Stimulated activated CD8-positive, alpha-beta memory T cell treated with anti-CD3 and anti-CD28 coated beads, Interleukin-7, amount 100 ng/mL, for 24 hours (primary cell): Measurements from ENCODE around the gene APOBEC3B.
A peak's percentile ranks its signal among the peaks of the same experiment; 100 is the strongest.
"Not testable (repeated sequence)": the region's sequence is repeated elsewhere in the genome, so short reads cannot be mapped to it uniquely, and the experiment has no call there.

Source experiments
- DNase-seq: peaks from one replicate; pipeline ENCODE4 v3.0.0-alpha.2; 2020; ENCODE audit warnings: low read depth

Gene APOBEC3B

DNA sequence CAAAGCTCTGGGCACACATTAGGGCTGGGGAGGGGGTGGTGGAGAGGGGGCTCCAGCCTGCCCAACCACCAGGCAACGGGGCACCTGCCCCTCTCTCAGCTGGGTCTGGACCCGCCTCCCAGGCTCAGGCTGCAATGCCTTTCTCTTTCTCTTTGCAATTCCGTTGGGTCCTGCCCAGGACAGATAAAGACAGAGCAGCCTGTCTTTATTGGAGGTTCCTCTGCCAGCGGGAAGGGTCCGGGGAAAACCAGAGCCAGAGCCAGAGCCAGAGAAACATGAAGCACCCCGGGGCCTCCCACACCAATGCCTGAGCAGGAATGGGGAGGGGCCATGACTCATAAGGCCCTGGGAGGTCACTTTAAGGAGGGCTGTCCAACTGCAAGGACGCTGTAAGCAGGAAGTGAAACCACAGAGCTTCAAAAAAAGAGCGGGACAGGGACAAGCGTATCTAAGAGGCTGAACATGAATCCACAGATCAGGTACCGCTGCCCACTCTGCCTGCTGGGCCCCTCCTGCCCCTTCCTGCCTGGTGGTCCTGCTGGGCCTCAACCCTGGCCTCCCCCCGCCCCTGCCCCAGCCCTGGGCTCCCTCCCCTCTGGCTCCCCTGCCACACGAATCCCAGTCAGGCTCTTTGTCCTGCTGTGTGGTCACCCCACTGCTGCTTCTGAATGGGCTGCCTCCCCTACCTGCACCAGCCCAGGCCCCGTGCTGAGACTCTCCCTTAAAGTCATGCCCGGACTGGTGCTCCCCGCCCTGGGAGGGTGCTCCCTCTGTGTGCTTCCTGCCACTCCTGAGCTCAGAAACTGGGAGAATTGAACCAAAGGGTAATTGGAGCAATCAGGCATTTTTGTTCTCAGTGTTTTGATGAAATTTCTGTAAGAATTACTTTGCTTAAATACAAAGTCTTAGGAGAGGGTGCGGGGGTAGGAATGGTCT lies at the start of gene APOBEC3B:
Gene APOBEC3B, plus strand, starts transcription at position 356 of the 936 bp plus-strand sequence. Its CDS starts 107 bp downstream, at position 463.
- DNase-seq = peak; percentile 44

DNA sequence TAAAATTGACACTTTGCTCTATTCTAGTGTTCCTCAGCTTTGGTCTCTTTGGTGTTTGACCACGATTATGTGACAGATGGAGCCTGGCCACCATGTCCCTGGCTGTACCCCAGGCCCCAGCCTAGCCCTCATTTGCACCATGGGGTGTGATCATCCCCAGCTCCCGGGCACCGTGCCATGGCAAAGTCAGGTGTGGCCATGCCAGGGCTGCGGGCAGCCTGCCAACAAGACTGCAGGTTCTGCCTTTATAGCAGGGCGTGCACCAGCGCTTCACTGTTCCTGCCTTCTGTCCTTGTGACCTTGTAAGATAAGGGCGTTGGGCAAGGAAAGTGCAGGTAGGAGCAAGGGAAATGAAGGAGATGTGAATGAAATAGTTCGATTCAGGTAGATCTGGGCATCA lies 47.1 kb upstream of the APOBEC3B start:
- no peak for DNase-seq

DNA sequence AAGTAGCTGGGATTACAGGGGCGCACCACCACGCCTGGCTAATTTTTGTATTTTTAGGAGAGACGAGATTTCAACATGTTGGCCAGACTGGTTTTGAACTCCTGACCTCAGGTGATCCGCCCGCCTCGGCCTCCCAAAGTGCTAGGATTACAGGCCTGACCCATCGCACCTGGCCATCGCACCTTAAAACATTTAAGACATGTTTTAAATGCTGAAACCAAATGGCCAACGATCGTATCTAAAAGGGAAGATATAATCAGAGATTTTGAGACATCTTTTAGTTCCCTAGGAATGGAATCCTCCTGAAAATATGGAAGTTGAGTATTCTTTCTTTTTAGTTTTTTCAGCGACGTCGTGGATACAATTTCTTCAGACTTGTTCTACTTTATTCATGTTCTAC lies 46.5 kb upstream of the APOBEC3B start:
- no peak for DNase-seq

DNA sequence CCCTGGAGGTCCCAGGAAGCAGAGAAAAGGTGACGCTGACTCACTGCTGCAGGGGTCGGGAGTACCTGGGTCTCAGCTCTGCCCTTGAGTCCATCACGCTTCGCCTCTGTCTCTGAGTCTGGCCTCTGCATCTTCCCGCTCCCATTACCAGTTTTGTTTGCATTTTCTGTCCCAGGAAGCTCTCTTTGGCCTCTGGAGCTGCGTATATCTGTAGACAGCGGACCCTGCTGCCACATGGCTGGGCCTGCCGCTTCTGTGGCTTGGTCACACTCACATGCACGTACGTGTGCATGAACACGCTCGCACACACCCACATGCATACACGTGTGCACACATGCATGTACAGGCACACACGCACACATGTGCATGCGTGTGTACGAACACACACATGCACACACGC lies 45.6 kb upstream of the APOBEC3B start:
- DNase-seq = no peak

DNA sequence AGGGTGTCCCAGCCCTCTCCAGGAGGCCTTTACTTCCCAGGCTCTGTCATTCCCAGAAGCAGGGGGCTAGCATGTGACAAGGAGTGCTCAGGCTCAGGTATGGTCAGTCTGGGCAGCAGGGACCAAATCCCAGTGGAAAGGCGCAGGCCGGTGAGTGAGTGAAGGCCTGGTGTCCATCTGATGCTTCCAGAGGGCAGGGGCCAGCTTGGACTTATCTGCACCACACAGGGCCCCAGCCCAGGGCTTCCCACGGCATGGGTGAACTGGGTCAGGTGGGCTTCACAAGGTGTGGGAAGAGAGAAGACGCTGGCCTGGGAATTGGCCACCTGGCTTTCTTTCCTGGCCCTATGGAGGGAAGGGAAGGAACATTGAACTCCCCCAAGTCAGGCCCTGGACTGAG lies 45.1 kb upstream of the APOBEC3B start:
- DNase-seq = no peak

DNA sequence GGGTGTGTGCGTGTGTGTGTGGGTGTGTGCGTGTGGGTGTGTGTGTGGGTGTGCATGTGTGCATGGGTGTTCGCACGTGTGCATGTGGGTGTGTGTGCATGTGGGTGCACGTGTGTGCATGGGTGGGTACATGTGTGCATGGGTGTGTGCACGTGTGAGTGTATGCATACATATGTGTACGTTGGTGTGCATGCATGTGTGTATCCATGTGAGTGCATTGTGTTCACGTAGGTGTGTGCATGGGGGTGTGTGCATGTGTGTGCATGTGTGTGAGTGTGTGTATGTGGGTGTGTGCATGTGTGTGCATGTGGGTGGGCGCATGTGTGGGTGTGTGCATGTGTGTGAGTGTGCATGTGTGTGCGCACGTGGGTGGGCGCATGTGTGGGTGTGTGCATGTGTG lies 44.6 kb upstream of the APOBEC3B start:
- DNase-seq = no peak

DNA sequence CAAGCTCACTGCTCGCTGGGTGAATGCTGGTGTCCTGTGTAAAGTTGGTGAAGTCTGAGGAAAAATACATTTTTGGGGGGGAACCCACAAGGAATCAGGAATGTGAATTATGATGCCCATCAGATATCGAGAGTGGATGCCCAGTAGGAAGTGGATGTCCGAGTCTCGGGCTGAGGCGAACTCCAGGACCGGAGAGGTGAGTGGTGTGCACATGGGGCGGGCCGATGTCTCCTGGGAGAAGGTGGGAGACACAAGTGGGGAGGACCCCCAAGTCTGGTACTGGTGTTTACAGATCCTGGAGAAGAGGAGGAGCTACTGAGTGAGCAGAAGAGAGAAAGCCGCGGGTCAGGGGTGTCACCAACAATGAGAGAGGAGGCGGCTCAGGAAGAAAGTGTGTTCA lies 43.9 kb upstream of the APOBEC3B start:
- no peak for DNase-seq

DNA sequence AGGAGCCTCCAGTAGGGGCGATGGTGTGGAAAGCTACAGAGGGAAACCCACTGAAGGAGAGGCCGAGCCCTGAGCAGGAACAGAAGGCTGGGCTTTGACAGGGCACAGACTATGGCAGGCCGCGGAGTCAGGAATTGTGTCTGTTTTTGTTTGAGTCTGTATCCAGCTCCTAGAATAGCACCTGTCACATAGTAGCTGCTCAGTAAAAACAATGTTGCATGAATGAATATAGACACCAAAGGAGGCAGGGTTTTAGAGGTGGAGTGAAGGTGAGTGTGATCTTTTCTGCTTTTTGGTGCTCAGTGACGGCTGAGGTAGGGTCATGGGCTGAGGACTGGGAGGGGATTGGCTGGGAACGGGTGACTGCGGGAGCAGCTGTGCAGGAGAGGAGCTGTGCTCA lies 43.2 kb upstream of the APOBEC3B start:
- no peak for DNase-seq

DNA sequence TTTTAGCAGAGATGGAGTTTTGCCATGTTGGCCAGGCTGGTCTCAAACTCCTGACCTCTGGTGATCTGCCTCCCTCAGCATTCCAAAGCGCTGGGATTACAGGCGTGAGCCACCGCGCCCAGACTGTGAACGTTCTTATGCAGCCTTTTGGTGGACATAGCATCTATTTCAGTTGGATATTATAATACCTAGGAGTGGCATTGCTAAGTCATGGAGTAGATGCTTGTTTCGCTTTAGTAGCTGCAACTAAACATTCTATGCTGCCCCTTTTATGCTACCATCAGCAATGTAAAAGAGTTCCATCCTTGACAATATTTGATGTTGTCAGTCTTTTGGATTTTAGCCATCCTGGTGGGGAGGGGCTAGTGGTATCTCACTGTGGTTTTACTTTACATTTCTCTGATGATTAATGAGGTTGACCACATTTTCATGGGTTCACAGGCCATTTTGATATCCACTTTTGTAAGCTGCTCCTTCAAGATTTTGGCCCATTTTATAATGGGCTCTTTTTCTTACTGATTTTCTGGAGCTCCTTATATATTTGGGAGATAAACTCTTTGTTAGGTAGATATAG lies 41.2 kb upstream of the APOBEC3B start:
- DNase-seq = no peak

DNA sequence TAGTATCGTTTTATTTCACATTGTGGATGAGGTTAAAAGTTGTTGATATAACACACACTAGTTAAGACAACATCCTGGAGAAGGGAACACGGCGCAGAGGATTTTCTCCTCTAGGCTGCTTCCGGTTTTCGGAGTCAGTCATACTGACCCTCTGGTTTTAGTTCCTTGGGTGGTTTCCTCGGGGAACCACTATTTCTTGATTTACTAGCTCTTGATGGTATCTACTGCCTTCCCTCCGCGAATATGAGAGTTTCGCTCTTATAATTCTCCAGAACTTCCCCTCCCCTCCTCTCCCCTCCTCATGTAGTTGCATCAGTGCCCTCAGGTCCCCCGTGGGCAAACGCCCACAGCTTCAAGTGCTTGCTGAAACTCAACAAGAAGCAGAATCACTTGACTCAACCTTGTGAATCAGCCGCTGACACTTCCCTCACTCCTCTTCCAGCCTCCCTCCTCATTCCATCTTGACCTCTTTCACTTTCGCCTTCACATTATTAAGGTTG lies 40.6 kb upstream of the APOBEC3B start:
- DNase-seq = peak; percentile 37

DNA sequence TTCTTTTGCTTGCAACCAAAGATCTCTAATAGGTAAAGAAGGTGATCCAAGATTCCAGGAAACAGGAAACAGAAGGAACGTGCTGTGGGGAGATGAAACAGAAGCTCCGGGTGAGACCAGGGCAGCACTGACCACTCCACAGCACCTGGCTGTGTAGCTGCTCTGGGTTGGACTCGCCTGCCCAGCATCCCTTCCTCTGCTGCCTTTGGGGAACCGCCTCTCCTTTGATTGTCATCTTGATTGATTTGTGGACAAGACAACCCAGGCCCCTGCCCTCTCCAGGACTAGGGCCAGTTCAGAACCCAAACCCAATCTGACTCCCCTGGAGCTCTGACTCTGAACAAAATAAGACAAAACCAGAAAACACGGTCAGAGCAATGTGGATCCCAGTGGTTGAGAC lies 39.4 kb upstream of the APOBEC3B start:
- no peak for DNase-seq

DNA sequence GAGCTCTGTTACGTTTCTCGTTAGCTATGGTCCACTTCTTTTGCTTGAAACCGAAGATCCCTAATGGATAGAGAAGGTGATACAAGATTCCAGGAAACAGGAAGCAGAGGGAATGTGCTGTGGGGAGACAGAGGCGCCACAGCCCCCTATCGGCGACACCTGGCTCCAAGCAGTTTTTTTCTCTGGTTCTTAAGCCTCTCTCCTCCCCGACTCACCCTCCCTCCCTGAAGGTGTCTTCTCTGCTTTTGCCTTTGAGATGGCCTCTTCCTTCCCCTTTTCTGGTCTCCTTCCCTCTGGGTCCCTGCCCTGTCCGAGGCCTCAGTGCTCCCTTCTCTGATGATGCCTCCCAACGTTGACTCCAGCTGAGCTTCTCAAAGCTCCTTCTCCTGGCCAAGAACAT lies 38.9 kb upstream of the APOBEC3B start:
- no peak for DNase-seq

DNA sequence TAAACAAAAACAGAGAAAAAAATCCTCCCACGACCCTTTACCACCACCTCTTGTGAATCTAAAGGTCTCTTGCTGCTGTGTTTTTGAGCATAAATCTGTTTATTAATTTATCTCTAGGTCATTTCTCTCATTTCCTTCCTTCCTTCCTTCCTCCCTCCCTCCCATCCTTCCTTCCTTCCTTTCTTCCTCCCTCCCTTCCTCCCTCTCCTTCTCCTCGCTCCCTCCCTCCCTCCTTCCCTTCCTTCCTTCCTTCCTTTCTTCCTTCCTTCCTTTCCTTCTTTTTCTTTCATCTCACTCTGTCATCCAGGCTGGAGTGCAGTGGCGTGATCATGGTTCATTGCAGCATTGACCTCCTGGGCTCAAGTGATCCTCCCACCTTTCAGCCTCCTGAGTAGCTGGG lies 38.3 kb upstream of the APOBEC3B start:
- no peak for DNase-seq

DNA sequence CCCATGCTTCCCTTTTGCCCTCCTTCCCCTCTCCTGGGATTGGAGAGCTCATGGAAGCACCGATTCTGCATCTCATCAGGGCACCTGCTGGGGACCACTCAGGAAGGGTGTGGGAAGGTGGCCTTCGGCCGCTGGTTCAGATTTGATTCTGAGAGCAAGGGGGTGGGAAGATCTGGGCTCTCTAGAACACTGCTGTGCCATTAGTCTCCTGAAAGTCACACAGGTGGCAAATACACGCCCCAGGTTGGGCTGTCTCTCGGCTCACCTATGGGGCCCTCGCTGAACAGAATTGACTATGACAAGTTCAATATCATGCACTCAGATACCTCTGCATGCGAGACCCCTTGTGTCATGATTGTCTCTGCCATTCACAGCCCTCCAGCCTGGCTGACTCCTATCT lies 37.5 kb upstream of the APOBEC3B start:
- DNase-seq = no peak

DNA sequence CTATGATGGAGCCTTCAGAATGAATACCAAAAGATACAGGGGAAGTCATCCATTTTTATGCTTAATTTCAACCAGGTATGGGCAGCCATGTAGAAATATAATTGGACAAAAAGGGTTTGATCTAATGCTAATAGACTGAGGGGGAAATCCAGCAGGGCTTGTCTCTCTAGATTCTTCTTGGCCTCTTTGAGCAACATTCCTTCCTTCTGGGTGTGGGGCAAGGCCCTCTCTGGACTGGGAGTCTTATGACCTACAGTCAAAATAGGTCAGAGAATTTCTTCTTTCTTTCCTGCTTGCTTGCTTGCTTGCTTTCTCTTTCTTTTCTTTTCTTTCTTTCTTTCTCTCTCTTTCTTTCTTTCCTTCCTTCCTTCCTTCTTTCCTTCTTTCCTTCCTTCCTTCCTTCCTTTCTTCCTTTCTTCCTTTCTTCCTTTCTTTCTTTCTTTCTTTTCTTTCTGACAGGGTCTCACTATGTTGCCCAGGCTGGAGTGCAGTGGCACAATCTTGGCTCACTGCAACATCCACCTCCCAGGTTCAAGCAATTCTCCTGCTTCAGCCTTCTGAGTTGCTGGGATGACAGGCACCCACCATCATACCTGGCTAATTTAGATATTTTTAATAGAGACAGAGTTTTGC lies 36.3 kb upstream of the APOBEC3B start:
- DNase-seq = not testable (repeated sequence)

DNA sequence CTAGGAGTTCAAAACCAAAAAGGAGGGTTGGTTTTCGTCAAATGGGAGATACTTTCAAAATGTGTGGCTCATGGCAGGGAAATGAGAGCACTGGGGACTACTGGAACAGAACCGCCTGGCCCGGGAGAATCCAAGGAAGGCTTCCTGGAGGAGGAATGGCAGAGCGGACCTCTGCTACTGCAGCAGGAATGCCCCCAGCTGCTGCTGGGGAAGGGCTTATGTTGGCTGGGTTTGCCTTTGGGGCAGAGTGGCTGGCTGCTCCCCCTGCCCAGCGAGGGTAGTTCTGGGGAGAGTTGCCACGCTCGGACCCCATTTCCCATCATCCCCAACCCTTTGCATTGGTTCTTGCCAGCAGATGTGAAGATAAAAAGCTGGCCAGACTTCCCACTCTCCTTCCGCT lies 35.4 kb upstream of the APOBEC3B start:
- DNase-seq = no peak

DNA sequence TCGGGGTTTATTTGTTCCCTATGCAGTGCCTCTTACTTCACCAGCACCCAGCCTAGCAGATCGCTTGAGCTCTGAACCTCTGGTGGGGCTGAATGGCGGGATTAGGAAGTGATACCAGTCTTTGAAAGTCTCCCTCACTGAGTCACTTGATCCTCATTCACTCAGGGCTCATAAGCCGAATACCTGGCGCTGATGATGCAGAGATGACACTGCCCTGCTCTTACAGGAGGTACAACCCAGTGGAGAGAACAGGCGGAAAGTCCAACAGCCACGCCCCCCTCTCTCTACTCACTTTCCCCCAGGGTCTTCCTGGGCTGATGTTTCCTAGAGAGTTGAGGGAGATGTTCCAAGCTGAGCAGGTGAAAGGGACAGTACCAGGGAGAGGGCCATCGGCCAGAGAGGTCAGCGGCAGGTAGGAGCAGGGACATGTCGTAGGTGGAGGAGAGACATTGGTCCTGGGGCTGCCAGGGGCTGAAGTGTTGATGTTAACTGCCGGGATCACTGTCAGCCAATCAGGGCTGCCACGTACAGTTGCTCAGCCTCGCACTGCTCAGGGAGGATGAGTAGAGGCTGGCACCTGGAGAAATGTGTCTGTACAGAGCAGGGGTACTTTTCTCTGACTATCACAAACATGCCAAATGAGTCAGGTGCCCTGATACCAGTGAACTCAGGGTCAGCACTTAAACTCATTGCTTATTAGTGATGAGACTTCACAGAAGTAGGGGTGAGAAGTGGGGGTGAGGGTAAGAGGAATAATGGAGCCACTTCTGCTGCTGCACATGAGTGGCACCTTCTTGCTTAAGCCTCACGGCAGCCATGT lies 34.6 kb upstream of the APOBEC3B start:
- DNase-seq = no peak

DNA sequence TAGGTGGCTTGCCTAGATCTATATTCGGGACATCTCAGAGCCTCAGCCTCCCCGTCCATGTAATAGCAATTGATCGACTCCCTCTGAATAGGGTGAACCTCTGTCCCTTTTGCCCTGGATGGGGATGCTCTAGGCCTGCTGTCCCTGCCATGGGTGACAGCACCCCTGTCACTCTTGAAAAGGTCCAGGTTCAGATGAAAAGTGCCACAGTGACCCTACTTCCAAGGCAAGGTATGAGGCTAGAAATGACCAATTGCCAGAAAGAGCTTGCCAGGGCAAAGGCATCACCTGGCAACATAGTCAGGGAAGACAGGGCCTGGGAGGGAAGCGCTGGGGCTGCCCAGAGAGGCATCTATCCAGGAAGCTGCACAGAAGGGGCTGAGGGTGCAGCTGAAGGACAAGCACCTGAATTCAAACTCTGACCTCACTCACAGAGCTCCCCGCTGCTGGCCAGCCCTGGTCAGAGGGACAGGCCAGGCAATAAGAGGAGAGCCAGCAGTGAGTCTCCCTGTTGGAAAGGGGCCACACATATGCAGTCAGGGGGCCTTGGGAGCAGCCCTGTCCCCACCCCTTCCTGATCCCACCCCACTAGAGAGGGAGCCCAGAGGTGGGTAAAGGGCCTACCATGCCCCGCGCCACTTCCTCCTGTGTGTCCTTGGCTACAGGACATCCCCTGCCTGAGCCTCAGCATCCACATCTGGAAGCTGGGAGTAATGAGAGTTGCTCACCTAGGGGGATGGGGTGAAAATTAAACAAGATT lies 33.8 kb upstream of the APOBEC3B start:
- no peak for DNase-seq

DNA sequence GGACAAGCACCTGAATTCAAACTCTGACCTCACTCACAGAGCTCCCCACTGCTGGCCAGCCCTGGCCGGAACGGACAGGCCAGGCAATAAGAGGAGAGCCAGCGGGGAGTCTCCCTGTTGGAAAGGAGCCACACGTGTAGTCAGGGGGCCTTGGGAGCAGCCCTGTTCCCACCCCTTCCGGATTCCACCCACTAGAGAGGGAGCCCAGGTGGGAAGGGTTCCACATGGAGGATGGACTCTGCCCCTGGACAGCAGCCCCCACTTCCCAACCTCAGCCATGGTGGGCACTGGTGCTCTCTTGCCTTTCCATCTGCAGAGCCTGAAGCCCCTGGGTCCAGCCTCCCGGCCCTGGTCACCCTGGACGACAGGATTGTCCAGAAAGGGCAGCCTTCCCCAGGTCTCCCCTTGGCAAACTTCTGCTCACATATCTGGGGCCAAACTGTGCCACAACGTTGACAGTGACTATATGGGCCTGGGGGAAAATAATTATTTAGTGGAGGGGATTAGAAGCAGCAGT lies 32.2 kb upstream of the APOBEC3B start:
- DNase-seq = no peak

DNA sequence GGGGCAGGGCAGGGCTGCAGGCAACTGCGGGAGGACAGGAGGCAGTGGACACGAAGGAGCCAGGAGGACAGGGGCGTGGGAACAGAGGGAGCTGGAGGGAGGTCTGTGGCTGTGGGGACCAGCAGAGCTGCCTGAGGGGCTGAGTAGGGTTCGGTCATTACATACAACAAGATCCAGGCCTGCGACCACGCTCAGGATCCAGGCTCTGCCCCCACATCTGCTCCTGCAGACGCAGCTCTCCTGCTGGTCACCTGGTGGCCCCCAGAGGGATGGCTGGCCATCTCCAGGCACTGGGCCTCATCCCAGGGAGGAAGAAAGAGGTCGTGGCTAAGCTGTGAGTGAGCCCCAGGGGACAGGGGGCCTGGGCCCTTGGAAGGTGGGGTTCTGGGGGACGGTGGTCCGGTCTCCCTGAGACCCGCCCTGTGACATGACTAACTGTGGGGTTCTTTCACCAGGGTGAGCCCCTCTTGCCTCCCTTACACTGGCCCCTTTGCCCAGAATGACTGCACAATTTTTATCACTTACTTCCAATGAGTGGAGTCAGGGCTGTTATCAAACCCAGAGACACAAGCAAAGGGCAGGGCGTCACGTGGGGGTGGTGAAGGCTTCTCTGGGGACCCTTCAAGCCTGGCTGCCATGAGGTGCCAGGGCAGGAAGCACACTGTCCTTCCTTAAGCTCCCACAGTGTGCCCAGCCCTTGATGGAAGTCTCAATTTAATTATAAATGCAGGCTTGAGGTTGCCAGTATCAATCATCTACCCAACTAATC lies 31.4 kb upstream of the APOBEC3B start:
- no peak for DNase-seq
